Mammary epithelial cell (primary cell): ENCODE measurements around the gene CYP2C18.

Experiments
- EZH2 ChIP-seq: IDR thresholded peaks from 2 replicates; pipeline ENCODE4 v1.6.1; 2012; ENCODE audit warnings: low read length, inconsistent platforms, borderline replicate concordance
- TF ChIP-seq, protein P1 (sequence below), 2 donors: IDR thresholded peaks in 1 of 2; conservative IDR thresholded peaks in 1 of 2; 2 replicates each; pipeline ENCODE4 v1.5.1; 2011 to 2012; ENCODE audit warnings: inconsistent platforms in 2 of 2, low read length in 2 of 2, mild to moderate bottlenecking in 2 of 2, control low read depth in 1 of 2, low read depth in 1 of 2; ENCODE audit not compliant: insufficient read depth in 1 of 2; ENCODE audit errors: extremely low read depth in 1 of 2

GRCh38 chr10:94640562-94640961, 43.0 kb upstream of the CYP2C18 start:
- TF ChIP-seq, protein P1, sequence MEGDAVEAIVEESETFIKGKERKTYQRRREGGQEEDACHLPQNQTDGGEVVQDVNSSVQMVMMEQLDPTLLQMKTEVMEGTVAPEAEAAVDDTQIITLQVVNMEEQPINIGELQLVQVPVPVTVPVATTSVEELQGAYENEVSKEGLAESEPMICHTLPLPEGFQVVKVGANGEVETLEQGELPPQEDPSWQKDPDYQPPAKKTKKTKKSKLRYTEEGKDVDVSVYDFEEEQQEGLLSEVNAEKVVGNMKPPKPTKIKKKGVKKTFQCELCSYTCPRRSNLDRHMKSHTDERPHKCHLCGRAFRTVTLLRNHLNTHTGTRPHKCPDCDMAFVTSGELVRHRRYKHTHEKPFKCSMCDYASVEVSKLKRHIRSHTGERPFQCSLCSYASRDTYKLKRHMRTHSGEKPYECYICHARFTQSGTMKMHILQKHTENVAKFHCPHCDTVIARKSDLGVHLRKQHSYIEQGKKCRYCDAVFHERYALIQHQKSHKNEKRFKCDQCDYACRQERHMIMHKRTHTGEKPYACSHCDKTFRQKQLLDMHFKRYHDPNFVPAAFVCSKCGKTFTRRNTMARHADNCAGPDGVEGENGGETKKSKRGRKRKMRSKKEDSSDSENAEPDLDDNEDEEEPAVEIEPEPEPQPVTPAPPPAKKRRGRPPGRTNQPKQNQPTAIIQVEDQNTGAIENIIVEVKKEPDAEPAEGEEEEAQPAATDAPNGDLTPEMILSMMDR (conservative IDR thresholded peaks at IDR 0.05 in 1 of 2, IDR thresholded peaks at IDR 0.05 in 1 of 2; ENCODE audit: extremely low read depth in 1 of 2, insufficient read depth in 1 of 2, low read depth in 1 of 2, low read length in 2 of 2) = no peak
- TF ChIP-seq EZH2 = no peak
